Ovary (tissue), 9 donors: ENCODE measurements around the gene TFAP2D. TPM values are rescaled to one million over a fixed set of nuclear protein-coding genes. Genes with fewer than 3 reads are reported as not detected.

Source experiments
- DNase-seq, 5 donors: peaks; one replicate each; pipeline ENCODE4 v3.0.0-alpha.2; 2019 to 2020
- H3K27ac ChIP-seq, 2 donors: fragments of 200-600 bp; one replicate each; pipeline versions ENCODE4 v1.5.1 to v1.8.0; 2019 to 2022
- H3K27me3 ChIP-seq: fragments of 200-600 bp; one replicate; pipeline ENCODE4 v1.8.0; 2022
- H3K36me3 ChIP-seq: fragments of 200-600 bp; sonication (generic); one replicate; pipeline ENCODE4 v1.5.1; 2019
- H3K4me1 ChIP-seq: one replicate; pipeline ENCODE4 v1.8.1; 2013; ENCODE audit warnings: mild to moderate bottlenecking, moderate library complexity; ENCODE audit not compliant: insufficient read depth
- H3K4me3 ChIP-seq: fragments of 200-600 bp; sonication (generic); one replicate; pipeline ENCODE4 v1.5.1; 2017
- H3K9me3 ChIP-seq, 2 donors: fragments of 200-600 bp in 1 of 2; sonication (generic) in 1 of 2; one replicate each; pipeline versions ENCODE4 v1.5.1 to v1.8.1; 2013 to 2019; ENCODE audit warnings: mild to moderate bottlenecking in 1 of 2, moderate library complexity in 1 of 2
- EP300 ChIP-seq: sonication (generic); formaldehyde crosslinking; IDR thresholded peaks from one replicate; pipeline ENCODE4 v1.6.1; 2017; ENCODE audit warnings: antibody characterized with exemption
- POLR2A ChIP-seq: fragments of 450-650 bp; IDR thresholded peaks from one replicate; pipeline ENCODE4 v1.6.1; 2017; ENCODE audit warnings: antibody characterized with exemption, mild to moderate bottlenecking, moderate library complexity
- WGBS, 3 donors: extraction: QIAGEN DNeasy Blood & Tissue Kit in 1 of 3; methylation state at CpG; one replicate each; pipeline versions ENCODE4 v1.1.5 to v1.1.7; 2013 to 2017; 5-methylcytosine and 5-hydroxymethylcytosine counted together
- intact Hi-C, 4 donors: fragments of 100-400 bp; cut with DNase I; formaldehyde crosslinking; loops; one replicate each; pipeline versions ENCODE4 v1.11.0 to v1.15.1; 2022 to 2023
- polyA plus RNA-seq, 2 donors: library from polyadenylated mRNA; stranded (reverse); fragments of 200-250 nt in 1 of 2; fragments of 350-450 nt in 1 of 2; fragmentation: Illumina TruSeq in 1 of 2; extraction: RNeasy Lipid Tissue Mini Kit (QIAGEN cat#74804) in 1 of 2; gene quantifications; one replicate each; pipeline ENCODE4 v1.2.3, GENCODE V29; 2013 to 2014
- total RNA-seq, 7 donors: library from RNA; depleted of rRNA in 2 of 7; stranded (reverse); fragments of >200 nt in 2 of 7; fragmentation: NEBNext Ultra II Directional in 3 of 7; extraction: Animal tissue kit (Norgen Biotek cat#: 25700) in 3 of 7; gene quantifications; one replicate each; pipeline versions ENCODE4 v1.1.0 to v1.2.4, GENCODE V29; 2016 to 2023
- TF ChIP-seq, protein P1 (sequence below), 3 donors: fragments of 450-650 bp in 2 of 3; fragments of 200-600 bp in 1 of 3; IDR thresholded peaks; one replicate each; pipeline versions ENCODE4 v1.5.1 to v1.8.0; 2016 to 2022; ENCODE audit warnings: antibody characterized with exemption in 3 of 3, mild to moderate bottlenecking in 1 of 3
- donor health status: DM: no; HTN: no; CAD: no; lungs with moderate emphysema.
- donor health status: DM: no; HTN: no; CAD: no.
- donor health status: Bipolar disorder and iron deficiency.
- donor health status: DM: yes; HTN: yes; CAD: no.
- donor health status: DM: no; HTN: no; CAD: no.
- donor health status: DM: yes; HTN: yes; CAD: no.

TFAP2D gene
- total and polyA plus RNA-seq, 9 donors, result not detected

DNA sequence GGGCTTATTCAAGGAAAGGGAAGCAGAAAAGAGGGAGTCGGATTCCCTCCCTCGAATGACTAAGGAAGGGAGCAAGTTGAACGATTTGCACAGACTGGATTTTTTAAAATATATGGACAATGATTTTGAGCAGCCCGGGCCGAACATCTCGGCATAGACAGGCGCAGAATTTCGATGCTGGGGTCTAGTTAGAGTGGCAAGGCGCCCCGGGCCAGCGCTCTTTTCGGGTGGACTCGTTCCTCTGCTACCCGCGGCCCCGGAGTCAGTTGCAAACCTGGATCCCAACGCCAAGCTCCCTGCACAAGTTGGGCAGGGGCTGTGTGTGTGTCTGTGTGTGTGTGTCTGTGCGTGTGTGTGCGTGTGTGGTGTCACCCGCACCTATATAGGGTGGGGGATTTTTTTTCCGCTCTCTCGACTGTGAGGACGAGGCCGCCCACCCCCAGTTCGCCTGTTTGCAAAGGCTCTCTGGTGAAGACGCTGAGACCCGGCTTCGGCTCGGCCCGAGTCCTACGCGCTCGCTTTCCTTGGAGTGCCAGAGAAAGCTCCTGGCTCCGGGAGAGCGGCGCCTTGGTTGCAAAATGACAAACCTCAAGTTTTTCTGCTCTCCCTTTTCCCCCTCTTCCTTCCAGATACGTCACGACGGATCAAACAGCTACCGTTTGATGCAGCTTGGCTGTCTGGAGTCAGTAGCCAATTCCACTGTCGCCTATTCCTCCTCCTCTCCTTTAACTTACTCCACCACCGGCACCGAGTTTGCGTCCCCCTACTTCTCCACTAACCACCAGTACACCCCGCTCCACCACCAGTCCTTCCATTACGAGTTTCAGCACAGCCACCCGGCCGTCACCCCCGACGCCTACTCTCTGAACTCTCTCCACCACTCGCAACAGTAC is 1.4 kb downstream of the TFAP2D start:
- Histone ChIP-seq H3K27me3 (no peaks in the 10 kb centered on the region), H3K36me3 (no peaks in the 10 kb centered on the region), H3K27ac (no peak overlapping the region), H3K4me3 (no peak overlapping the region), H3K4me1 (no peaks in the 10 kb centered on the region), H3K9me3 (no peaks in the 10 kb centered on the region)
- TF ChIP-seq POLR2A, result no peak
- TF ChIP-seq, protein P1, sequence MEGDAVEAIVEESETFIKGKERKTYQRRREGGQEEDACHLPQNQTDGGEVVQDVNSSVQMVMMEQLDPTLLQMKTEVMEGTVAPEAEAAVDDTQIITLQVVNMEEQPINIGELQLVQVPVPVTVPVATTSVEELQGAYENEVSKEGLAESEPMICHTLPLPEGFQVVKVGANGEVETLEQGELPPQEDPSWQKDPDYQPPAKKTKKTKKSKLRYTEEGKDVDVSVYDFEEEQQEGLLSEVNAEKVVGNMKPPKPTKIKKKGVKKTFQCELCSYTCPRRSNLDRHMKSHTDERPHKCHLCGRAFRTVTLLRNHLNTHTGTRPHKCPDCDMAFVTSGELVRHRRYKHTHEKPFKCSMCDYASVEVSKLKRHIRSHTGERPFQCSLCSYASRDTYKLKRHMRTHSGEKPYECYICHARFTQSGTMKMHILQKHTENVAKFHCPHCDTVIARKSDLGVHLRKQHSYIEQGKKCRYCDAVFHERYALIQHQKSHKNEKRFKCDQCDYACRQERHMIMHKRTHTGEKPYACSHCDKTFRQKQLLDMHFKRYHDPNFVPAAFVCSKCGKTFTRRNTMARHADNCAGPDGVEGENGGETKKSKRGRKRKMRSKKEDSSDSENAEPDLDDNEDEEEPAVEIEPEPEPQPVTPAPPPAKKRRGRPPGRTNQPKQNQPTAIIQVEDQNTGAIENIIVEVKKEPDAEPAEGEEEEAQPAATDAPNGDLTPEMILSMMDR (IDR thresholded peaks at IDR 0.05), result no peak
- no peak for TF ChIP-seq EP300
- 1% methylated on average over 49 to 51 of the region's 51 CpGs for WGBS, 3 donors
- intact Hi-C loops, result no loop called here
- no peak for DNase-seq

DNA sequence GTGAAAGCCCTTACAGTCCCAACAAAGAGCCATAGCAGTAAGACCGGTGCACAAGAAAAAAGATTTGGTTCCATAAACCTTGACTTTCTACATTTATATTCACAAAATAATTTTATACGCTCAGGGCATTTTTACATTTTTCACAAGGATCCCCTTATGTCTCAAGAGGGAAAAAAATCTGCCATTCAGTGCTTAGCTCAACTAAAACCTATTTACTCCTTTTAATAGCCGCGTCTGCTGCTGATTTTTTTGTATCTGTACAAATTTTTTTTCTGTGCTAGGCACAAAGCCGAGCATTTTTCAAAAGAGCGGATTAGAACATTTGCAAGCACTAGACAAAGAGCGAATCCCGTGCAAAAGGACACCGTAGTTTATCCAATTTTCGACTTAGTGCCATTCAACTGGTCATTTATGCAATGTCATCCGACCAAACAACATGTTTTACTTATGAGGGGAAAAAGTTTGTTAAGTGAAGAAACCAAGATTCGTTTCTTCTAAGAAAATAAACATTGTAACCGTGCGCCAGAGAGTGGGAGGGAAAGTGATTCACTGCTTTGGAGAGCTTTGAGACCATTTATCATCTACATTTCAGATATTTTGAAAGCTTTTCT is 3.7 kb downstream of the TFAP2D start:
- Histone ChIP-seq H3K27ac (no peak overlapping the region), H3K27me3 (no peaks in the 10 kb centered on the region), H3K36me3 (no peaks in the 10 kb centered on the region), H3K9me3 (no peaks in the 10 kb centered on the region), H3K4me1 (no peaks in the 10 kb centered on the region), H3K4me3 (no peak overlapping the region)
- TF ChIP-seq POLR2A (no peak), EP300 (no peak)
- TF ChIP-seq, protein P1 (IDR thresholded peaks at IDR 0.05), result no peak
- 1 to 3% (median 2%) methylated on average over 14 of the region's 14 CpGs for WGBS, 3 donors
- DNase-seq, result no peak
- intact Hi-C loops, result no loop called here

DNA sequence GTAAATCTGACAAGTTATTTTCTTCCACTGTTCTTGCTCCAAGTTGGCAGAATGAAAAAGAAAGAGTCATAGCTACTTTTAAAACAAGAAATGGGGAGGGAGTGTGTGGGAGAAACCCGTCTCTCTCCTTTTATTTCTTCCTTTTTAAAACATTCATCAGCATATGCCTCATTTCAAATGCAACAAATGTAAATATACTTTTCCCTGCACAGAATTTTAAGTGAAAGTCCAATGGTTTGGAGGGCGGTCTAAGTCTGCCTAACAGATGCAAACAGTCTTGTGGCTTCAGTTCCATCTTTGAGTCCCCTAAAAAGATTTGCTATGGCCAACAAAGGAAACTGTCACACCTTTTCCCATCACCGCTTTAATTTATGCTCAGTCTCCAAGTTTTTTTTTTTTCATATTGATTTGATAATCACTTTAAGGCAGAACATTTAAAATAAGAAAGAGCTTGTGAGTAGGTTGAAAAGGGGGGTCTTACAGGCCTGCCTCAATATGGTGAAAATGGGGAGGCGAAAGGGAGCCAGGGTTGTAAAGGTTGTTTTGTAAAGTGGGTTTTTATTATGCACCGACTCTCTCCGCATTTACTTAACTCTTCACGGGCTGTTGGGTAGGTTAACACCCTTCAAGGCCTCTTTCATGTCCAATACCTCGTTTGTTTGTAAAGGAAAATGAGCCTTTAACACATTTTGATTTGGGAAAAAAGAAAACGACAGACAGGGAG is 4.6 kb downstream of the TFAP2D start:
- Histone ChIP-seq H3K27ac (no peak overlapping the region), H3K27me3 (no peaks in the 10 kb centered on the region), H3K36me3 (no peaks in the 10 kb centered on the region), H3K9me3 (no peaks in the 10 kb centered on the region), H3K4me3 (no peak overlapping the region), H3K4me1 (no peaks in the 10 kb centered on the region)
- intact Hi-C loops, result no loop called here
- WGBS, 3 donors, result 2 to 3% (median 2%) methylated on average over 9 of the region's 9 CpGs
- no peak for TF ChIP-seq EP300
- no peak for TF ChIP-seq POLR2A
- TF ChIP-seq, protein P1 (IDR thresholded peaks at IDR 0.05), result no peak
- DNase-seq, result no peak

DNA sequence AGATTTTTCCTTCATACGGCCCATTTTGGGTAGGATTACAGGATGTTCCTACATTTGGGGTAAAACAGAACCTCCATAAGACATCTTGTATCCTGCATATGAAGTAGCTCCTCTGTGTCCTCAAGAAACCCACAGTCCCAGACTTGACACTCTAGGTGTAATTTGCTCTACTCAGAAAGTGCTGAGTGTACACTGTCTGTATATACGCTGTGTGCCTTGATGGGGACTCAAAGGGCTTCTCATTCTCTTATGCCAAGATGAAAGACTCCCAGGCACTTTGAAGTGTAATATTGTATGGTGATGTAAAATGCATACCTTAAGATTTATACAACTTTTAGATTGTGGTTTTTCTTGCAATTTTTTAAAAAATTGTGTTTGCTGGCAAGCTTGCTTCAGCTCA is 5.2 kb downstream of the TFAP2D start:
- no peak overlapping the region for H3K4me3 ChIP-seq
- H3K4me1 ChIP-seq, result no peaks in the 10 kb centered on the region
- H3K36me3 ChIP-seq, result no peaks in the 10 kb centered on the region
- no peak for DNase-seq
- no peaks in the 10 kb centered on the region for H3K27me3 ChIP-seq
- H3K9me3 ChIP-seq, result no peaks in the 10 kb centered on the region
- H3K27ac ChIP-seq, result no peak overlapping the region
- TF ChIP-seq, protein P1 (IDR thresholded peaks at IDR 0.05), result no peak
- no peak for TF ChIP-seq POLR2A
- no peak for TF ChIP-seq EP300
- intact Hi-C loops, result no loop called here
- 10 to 15% (median 12%) methylated on average over 2 of the region's 2 CpGs for WGBS, 3 donors
